22Rv1 (cell line): ENCODE data around the gene AIRE.

ENCODE experiments used
- ZFX ChIP-seq: fragments of 450-650 bp; IDR thresholded peaks from 2 replicates; pipeline ENCODE4 v1.6.1; 2017; ENCODE audit warnings: antibody characterized with exemption, borderline replicate concordance
- TF ChIP-seq, protein P1 (sequence below): fragments of 450-650 bp; IDR thresholded peaks from 2 replicates; pipeline ENCODE4 v1.5.1; 2017; ENCODE audit warnings: mild to moderate bottlenecking

DNA sequence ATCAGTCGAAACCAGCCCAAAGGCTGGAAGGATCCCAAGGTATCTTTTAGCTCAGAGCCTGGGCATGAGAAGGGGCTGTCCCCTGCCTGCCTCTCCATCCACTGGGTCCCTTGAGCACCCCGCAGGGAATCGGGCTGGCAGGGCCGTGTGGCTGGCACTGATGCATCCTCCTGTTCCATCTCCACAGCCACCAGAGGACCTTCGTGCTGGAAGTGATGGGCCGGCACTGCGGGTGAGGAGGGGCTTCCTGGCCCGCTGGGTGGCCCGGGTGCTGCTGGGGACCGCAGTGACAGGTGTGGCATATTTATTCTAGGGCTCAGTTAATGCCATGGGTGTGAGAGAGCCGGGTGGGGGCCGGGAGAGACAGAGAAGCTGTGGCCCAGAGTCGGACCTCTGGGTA is 27.8 kb downstream of the AIRE start:
- TF ChIP-seq, protein P1, sequence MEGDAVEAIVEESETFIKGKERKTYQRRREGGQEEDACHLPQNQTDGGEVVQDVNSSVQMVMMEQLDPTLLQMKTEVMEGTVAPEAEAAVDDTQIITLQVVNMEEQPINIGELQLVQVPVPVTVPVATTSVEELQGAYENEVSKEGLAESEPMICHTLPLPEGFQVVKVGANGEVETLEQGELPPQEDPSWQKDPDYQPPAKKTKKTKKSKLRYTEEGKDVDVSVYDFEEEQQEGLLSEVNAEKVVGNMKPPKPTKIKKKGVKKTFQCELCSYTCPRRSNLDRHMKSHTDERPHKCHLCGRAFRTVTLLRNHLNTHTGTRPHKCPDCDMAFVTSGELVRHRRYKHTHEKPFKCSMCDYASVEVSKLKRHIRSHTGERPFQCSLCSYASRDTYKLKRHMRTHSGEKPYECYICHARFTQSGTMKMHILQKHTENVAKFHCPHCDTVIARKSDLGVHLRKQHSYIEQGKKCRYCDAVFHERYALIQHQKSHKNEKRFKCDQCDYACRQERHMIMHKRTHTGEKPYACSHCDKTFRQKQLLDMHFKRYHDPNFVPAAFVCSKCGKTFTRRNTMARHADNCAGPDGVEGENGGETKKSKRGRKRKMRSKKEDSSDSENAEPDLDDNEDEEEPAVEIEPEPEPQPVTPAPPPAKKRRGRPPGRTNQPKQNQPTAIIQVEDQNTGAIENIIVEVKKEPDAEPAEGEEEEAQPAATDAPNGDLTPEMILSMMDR, result no peak
- TF ChIP-seq ZFX, result no peak
